HG02943 (cell line): ENCODE measurements around the gene ACTN3.
"Not testable (repeated sequence)": the region's sequence is repeated elsewhere in the genome, so short reads cannot be mapped to it uniquely, and the experiment has no call there.

Experiments
- ATAC-seq: cut with Tn5 transposase; IDR thresholded peaks from one replicate; pipeline ENCODE4 v1.9.1; 2021; ENCODE audit warnings: mild to moderate bottlenecking, low read depth, moderate library complexity; ENCODE audit not compliant: unreplicated experiment

ACTN3 gene

GRCh38 chr11:66546368-66546965, at the start of gene ACTN3:
Gene ACTN3, plus strand, starts transcription at chr11:66546903. Its CDS starts 35 bp downstream, at chr11:66546938.
- peak; percentile 2 for ATAC-seq

- no peak for ATAC-seq
Observed at GRCh38 chr11:66497206-66497605, 49.5 kb upstream of the ACTN3 start.

- no peak for ATAC-seq
Observed at GRCh38 chr11:66498506-66498905, 48.2 kb upstream of the ACTN3 start.

GRCh38 chr11:66505276-66505816, 41.4 kb upstream of the ACTN3 start:
- ATAC-seq = no peak

- no peak for ATAC-seq
Observed at GRCh38 chr11:66509131-66509561, 37.6 kb upstream of the ACTN3 start.

- peak; percentile 71 for ATAC-seq
Observed at GRCh38 chr11:66510271-66510989, 36.3 kb upstream of the ACTN3 start, which contains the start of gene BBS1. Gene BBS1, plus strand, starts transcription at chr11:66510635. Its CDS starts 25 bp downstream, at chr11:66510660.

GRCh38 chr11:66510990-66511339, 35.7 kb upstream of the ACTN3 start:
- ATAC-seq = no peak

GRCh38 chr11:66523611-66524010, 23.1 kb upstream of the ACTN3 start:
- no peak for ATAC-seq

- no peak for ATAC-seq
Observed at GRCh38 chr11:66524304-66525040, 22.2 kb upstream of the ACTN3 start.

- ATAC-seq = no peak
Observed at GRCh38 chr11:66529069-66529468, 17.6 kb upstream of the ACTN3 start.

GRCh38 chr11:66529655-66530054, 17.0 kb upstream of the ACTN3 start:
- ATAC-seq = no peak

GRCh38 chr11:66530927-66531709, 15.6 kb upstream of the ACTN3 start:
- ATAC-seq = no peak

- ATAC-seq = no peak
Observed at GRCh38 chr11:66531841-66532240, 14.9 kb upstream of the ACTN3 start.

- no peak for ATAC-seq
Observed at GRCh38 chr11:66532784-66533183, 13.9 kb upstream of the ACTN3 start.

GRCh38 chr11:66539170-66539869, 7.4 kb upstream of the ACTN3 start:
- ATAC-seq = no peak

GRCh38 chr11:66539870-66540213, 6.9 kb upstream of the ACTN3 start:
- ATAC-seq = no peak

GRCh38 chr11:66540598-66540997, 6.1 kb upstream of the ACTN3 start:
- not testable (repeated sequence) for ATAC-seq

GRCh38 chr11:66541892-66542291, 4.8 kb upstream of the ACTN3 start:
- ATAC-seq = no peak

GRCh38 chr11:66542362-66542761, 4.3 kb upstream of the ACTN3 start:
- no peak for ATAC-seq
